DMS153 treated with DMSO at 0.1 percent for 48 hours (cell line): ENCODE data around the gene POLE.

ENCODE experiments used
- DNase-seq: peaks from one replicate; lab custom pipeline; 2025; ENCODE audit not compliant: unreplicated experiment; lab: John Stamatoyannopoulos, UW

POLE gene

DNA sequence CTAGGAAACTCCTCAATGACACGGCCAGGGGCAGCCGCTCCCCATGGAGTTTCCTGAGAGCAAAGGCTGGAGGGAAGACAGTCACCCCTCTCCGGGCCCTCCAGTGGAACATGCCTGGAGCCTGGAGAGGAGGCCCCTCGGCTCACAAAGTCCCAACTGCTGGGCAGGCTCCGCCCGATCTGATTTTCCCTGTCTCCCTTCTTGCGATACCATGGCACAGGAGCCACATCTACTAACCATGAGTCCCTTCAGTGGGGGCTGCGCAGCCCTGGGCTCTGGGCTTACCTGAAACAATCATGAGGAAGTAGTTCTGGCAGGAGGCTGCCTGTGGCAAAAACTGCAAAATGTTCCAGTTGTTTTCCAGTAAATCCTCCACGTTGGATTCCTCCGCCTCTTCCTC is 53.2 kb downstream of the POLE start:
- DNase-seq, result no peak

DNA sequence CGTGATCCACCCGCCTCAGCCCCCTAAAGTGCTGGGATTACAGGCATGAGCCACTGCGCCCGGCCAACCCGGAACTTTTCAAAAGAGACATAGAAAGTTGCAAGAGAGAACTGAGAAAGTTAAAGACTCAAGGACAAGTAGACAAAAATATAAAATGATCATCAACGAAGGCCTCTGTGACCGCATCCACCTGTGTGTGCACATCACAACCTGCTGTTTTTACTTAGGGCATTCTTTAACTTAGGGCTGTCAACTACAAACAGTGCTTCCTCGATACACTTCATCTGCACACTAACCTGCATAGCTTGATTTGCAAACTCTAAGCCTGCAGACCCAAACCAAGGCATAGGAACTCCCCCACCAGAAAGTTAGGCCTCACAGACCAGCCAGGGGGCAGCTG is 53.7 kb downstream of the POLE start:
- DNase-seq, result no peak

DNA sequence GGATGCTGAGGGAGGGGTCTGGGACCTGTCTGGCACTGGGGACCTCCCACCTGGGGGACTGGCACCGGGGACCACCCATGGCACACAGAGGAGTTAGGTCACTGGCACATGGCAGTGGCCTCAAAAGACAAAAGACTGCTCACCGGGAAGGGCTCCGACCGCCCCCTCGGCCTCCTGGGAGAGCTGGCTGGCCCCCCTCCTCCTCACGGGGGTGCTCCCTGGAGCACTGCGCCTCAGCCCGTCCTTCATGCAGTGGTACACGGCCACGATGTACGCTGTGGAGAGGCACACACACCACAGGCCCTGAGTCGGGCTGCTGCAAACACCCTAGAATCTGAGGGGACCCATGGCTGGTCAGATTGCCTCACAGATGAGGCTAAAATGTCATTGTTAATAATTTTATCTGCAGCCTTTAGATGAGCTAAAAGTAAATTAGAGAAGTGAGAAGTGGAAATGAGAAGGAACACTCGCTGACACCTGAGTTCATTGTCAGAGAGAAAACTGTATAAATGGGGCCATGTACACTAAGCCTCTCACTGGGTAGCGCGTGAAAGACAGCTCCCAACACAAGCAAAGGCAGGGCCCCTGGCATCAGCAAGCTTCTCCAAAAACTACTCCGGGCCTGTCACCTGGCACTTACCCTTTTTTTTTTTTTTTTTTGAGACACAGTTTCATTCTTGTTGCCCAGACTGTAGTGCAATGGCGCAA is 54.5 kb downstream of the POLE start:
- no peak for DNase-seq

- DNase-seq, result no peak
Measured at GRCh38 chr12:132631666-132632065, 55.5 kb downstream of the POLE start.

GRCh38 chr12:132630672-132631071 is 56.5 kb downstream of the POLE start:
- no peak for DNase-seq

DNA sequence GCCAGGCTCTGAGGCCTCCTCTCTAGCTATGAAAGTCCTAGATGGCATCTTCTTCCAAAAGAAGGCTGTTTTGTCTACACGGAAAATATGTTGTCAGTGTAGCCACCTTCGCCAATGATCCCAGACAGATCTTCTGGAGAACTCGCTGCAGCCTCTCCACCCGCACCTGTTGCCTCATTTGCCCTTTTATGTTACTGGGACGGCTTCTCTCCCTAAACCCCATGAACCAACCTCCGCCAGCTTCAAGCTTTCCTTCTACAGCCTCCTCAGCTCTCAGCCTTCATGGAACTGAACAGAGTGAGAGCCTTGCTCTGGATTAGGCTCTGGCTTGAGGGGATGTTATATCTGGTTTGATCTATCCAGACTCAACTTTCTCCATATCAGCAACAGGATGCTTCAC is 57.8 kb downstream of the POLE start:
- DNase-seq, result no peak

GRCh38 chr12:132625731-132626430 is 61.3 kb downstream of the POLE start:
- DNase-seq, result no peak

GRCh38 chr12:132624910-132625630 is 62.1 kb downstream of the POLE start:
- DNase-seq, result no peak

DNA sequence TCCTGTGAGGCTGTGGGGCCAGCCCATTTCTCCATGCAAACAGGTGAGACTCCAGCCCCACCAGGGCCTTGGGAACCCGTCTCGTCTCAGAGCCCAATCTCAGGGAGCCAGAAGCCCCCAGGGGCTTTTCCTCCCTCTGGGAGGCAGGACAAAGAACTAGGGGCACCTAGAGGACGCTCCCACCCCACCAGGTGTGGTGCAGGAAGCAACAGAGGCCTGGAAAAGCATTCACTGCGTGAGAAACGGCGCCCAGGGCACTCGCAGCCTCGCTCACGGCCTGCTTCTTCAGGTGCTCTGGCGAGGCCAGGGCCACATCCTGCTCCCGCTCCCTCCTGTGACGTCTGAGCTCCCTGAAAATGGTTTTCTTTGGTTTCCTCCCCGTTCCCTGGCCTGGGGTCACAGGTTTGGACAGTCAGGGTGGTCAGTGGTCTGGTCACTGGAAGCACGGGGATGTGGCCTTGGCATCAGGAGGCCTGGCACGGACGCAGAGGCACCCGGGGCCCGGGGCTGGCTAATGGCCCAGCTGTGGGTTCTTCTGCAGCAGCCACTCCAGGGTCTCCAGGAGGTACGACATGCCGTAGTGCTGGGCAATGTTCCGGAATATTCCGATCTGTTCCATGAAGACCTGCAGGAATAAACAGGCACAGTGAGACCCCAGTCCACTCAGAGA is 62.8 kb downstream of the POLE start:
- no peak for DNase-seq

GRCh38 chr12:132623072-132623869 is 63.9 kb downstream of the POLE start:
- no peak for DNase-seq

DNA sequence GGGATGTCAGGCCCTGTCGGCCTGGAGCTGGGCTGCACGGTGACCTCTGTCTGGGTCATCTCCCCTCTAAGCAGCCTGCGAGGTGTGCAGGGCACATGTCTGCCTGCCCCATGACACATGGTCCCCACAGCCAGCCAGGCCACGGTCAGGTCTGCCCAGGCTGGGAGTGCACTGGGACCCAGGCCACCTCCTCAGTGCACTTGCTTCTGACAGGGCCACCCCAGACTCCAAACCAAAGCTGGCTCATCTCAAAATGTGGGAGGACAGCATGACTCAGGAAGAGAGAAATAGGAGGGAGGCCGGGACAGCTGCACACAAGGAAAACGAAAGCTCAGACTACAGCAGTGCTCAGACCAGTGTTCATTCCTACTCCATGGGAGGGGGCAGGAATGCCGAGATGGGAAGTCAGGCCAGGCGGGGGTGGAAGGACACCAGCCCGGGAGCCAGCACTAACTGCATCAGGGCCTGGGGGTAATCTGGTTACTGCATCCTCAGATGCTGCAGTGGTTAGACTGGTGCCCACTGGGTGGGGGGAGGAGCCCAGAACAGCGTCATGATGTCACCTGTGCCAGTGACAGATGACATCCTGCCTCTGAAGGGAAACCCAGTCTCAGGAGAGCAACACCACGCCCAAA is 64.6 kb downstream of the POLE start:
- DNase-seq, result no peak

DNA sequence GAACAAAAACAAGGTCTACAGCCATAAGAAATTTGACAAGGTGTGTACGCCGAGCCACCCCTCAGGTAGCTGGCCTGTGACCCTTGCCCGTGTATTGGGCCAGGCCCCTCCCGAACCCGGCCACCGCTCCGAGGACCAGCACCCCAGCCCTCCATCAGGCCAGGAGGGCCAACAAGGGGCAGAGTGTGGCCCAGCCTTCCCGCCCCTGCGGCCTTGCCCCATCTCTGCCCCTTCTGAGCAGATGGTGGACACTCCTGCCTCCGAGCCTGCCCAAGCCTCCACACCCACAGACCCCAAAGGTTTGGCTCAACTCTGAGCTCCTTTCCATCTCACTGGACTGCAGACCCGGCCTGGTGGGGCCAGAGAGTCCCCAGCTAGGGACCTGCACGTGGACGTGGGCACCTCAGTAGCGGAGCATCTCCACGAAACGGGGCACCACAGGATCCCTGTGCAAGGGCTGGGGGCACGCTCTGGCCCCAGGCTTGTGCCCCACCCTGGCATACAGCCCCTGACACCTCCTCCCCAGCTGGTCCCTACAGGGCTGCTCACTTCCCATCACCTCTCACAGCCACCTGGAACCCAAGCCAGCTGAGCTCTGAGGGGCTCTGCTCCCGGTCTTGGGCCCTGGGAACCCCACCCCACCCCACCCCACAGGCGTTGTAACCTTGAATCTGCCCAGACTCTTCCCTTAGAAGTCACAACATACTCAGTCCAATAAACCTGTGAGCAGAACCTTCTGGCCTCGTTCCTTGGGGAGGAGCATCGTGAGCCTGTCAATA is 65.3 kb downstream of the POLE start:
- no peak for DNase-seq

GRCh38 chr12:132620899-132621656 is 66.1 kb downstream of the POLE start:
- DNase-seq, result no peak

GRCh38 chr12:132620113-132620898 is 66.8 kb downstream of the POLE start:
- no peak for DNase-seq

DNA sequence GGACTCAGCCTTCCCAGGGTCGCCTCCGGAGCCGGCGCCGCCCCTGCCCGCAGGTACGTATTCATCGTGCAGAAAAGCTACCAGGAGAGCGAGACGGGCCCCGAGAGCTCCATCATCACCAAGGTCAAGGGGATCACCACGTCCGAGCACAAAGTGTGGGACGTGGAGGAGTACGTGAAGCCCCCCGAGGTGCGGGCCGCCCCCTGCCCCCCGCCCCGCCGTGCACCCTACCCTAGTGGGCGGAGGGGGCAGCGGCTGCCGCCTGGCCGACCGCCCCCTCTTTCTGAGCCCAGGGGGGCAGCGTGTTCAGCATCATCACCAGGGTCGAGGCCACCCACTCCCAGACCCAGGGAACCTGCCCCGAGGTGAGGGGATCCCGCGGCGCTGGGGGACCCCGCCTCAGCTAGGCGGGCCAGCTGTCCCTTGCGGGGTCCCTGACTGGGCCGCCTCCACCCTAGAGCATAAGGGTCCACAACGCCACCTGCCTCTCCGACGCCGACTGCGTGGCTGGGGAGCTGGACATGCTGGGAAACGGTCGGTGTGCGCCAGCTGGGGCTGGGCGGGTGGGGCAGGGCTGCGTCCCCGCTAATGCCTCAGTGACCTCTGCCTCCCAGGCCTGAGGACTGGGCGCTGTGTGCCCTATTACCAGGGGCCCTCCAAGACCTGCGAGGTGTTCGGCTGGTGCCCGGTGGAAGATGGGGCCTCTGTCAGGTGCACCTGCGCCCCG is 67.6 kb downstream of the POLE start:
- DNase-seq, result no peak

DNA sequence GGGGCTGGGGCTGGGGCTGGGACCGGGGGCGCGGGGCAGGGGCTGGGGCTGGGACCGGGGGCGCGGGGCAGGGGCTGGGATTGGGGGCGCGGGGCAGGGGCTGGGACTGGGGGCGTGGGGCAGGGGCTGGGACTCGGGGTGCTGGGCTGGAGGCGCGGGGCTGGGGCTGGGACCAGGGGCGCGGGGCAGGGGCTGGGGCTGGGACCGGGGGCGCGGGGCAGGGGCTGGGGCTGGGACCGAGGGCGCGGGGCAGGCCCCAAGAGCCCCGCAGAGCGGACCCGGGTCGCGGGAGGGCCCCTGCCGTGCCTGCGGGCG is 68.1 kb downstream of the POLE start:
- DNase-seq, result no peak

DNA sequence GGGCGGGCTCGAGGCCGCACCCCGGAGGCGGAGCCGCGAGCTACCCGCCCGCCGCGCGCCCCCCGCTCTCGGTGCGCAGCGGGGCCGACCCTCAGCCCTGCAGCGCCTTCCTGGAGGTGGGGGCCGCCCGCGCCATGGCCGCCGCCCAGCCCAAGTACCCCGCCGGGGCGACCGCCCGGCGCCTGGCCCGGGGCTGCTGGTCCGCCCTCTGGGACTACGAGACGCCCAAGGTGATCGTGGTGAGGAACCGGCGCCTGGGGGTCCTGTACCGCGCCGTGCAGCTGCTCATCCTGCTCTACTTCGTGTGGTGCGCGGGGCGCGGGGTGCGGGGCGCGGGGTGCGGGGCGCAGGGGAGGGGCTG is 68.5 kb downstream of the POLE start, which contains the start of gene P2RX2:
Gene P2RX2 (plus strand): TSS at position 94 of the 361 bp plus-strand sequence. CDS start 41 bp downstream, at position 135.
- DNase-seq, result no peak
